SK-N-SH (cell line): ENCODE measurements around the gene EMP2. TPM values are rescaled to one million over a fixed set of nuclear protein-coding genes. Genes with fewer than 3 reads are reported as not detected.

Experiments used
- CTCF ChIA-PET: fragments of 300-600, 350-600 bp; formaldehyde crosslinking; extraction: SDS; loops from one replicate; lab custom pipeline; 2021; lab: Yijun Ruan, JAX
- POLR2A ChIA-PET: fragments of 350-600 bp; sonication (Branson Sonifier 250); formaldehyde crosslinking; extraction: SDS; loops from one replicate; lab custom pipeline; 2020; ENCODE audit warnings: antibody characterized with exemption, inconsistent platforms; lab: Yijun Ruan, JAX
- DNase-seq: peaks from one replicate; pipeline ENCODE4 v3.0.0; 2012
- H2AFZ ChIP-seq: fragments of 200-600 bp; sonication (generic); 2 replicates; pipeline ENCODE4 v1.8.1; 2016; ENCODE audit warnings: antibody characterized with exemption, mild to moderate bottlenecking, low read depth
- H3F3A ChIP-seq: fragments of 200-600 bp; sonication (generic); replicated peaks from 2 replicates; pipeline ENCODE3; 2016; ENCODE audit warnings: antibody characterized with exemption, mild to moderate bottlenecking; ENCODE audit not compliant: insufficient read depth
- H3K27ac ChIP-seq, 2 experiments: fragments of 200-500 bp in 1 of 2; fragments of 200-600 bp in 1 of 2; sonication (Bioruptor generic) in 1 of 2; sonication (generic), shearing (Covaris generic) in 1 of 2; 2 replicates each; pipeline versions ENCODE4 v1.5.1 to v1.6.1; 2014 to 2016; ENCODE audit warnings: low read depth in 2 of 2, inconsistent platforms in 1 of 2, low read length in 1 of 2, mild to moderate bottlenecking in 1 of 2, mixed read lengths in 1 of 2
- H3K27me3 ChIP-seq: fragments of 200-600 bp; sonication (generic), shearing (Covaris generic); 2 replicates; pipeline ENCODE4 v1.6.1; 2016; ENCODE audit warnings: mixed run types; ENCODE audit not compliant: insufficient read depth
- H3K36me3 ChIP-seq, 2 experiments: fragments of 200-500 bp in 1 of 2; fragments of 200-600 bp in 1 of 2; sonication (Bioruptor generic) in 1 of 2; sonication (generic) in 1 of 2; replicated peaks in 1 of 2; 2 replicates each; pipeline versions ENCODE3 to v1.5.1; 2014 to 2016; ENCODE audit warnings: low read length in 1 of 2, mild to moderate bottlenecking in 1 of 2; ENCODE audit not compliant: insufficient read depth in 2 of 2, control insufficient read depth in 1 of 2
- H3K4me1 ChIP-seq, 2 experiments: fragments of 200-500 bp in 1 of 2; fragments of 200-600 bp in 1 of 2; sonication (Bioruptor generic) in 1 of 2; sonication (generic), shearing (Covaris generic) in 1 of 2; 2 replicates each; pipeline versions ENCODE4 v1.5.1 to v1.6.1; 2014 to 2016; ENCODE audit warnings: low read depth in 1 of 2, low read length in 1 of 2, mixed run types in 1 of 2; ENCODE audit not compliant: insufficient read depth in 2 of 2, control insufficient read depth in 1 of 2
- H3K4me2 ChIP-seq: fragments of 200-600 bp; sonication (generic), shearing (Covaris generic); 2 replicates; pipeline ENCODE4 v1.6.1; 2017; ENCODE audit warnings: mixed run types
- H3K4me3 ChIP-seq, 2 experiments: fragments of 200-500 bp in 1 of 2; fragments of 200-600 bp in 1 of 2; sonication (Bioruptor generic) in 1 of 2; sonication (generic), shearing (Covaris generic) in 1 of 2; 2 replicates each; pipeline versions ENCODE4 v1.5.1 to v1.8.1; 2014 to 2016; ENCODE audit warnings: low read depth in 2 of 2, inconsistent platforms in 1 of 2, low read length in 1 of 2, mild to moderate bottlenecking in 1 of 2, mixed read lengths in 1 of 2, moderate library complexity in 1 of 2
- H3K79me2 ChIP-seq: fragments of 200-600 bp; sonication (generic); 2 replicates; pipeline ENCODE4 v1.8.1; 2017; ENCODE audit warnings: mild to moderate bottlenecking; ENCODE audit not compliant: insufficient read depth
- H3K9ac ChIP-seq: fragments of 200-600 bp; sonication (generic); 2 replicates; pipeline ENCODE4 v1.6.1; 2017; ENCODE audit warnings: mixed run types
- H3K9me2 ChIP-seq: fragments of 200-600 bp; sonication (generic); 2 replicates; pipeline ENCODE4 v1.6.1; 2017; ENCODE audit warnings: mixed run types
- H3K9me3 ChIP-seq: fragments of 200-600 bp; sonication (generic); 2 replicates; pipeline ENCODE4 v1.6.1; 2017; ENCODE audit warnings: mixed run types, mild to moderate bottlenecking, moderate library complexity
- H4K20me1 ChIP-seq: fragments of 200-600 bp; sonication (generic); 2 replicates; pipeline ENCODE4 v1.6.1; 2017; ENCODE audit warnings: mild to moderate bottlenecking, mixed run types; ENCODE audit not compliant: insufficient read depth
- ELF1 ChIP-seq: IDR thresholded peaks from 2 replicates; pipeline ENCODE4 v1.4.0; 2012
- EP300 ChIP-seq, 2 experiments: IDR thresholded peaks; 2 replicates each; pipeline versions ENCODE4 v1.4.0 to v1.6.1; 2012; ENCODE audit warnings: borderline replicate concordance in 1 of 2, low read depth in 1 of 2, low read length in 1 of 2
- FOXJ3 ChIP-seq: sonication (generic); formaldehyde crosslinking; IDR thresholded peaks from 2 replicates; pipeline ENCODE4 v1.5.1; 2020; ENCODE audit warnings: mild to moderate bottlenecking, missing genetic modification reagents
- GATA2 ChIP-seq: sonication (generic); formaldehyde crosslinking; IDR thresholded peaks from 2 replicates; pipeline ENCODE4 v1.5.0; 2020; ENCODE audit warnings: mild to moderate bottlenecking, missing genetic modification reagents
- MEF2A ChIP-seq: IDR thresholded peaks from 2 replicates; pipeline ENCODE4 v1.4.0; 2012; ENCODE audit warnings: low read depth, borderline replicate concordance
- MXI1 ChIP-seq: IDR thresholded peaks from 2 replicates; pipeline ENCODE4 v1.6.1; 2012; ENCODE audit warnings: mild to moderate bottlenecking, low read depth, low read length, improper control_type of control experiment
- NFIC ChIP-seq: IDR thresholded peaks from 2 replicates; pipeline ENCODE4 v1.4.0; 2012; ENCODE audit warnings: borderline replicate concordance
- PBX3 ChIP-seq: IDR thresholded peaks from 2 replicates; pipeline ENCODE4; 2012
- POLR2AphosphoS5 ChIP-seq: IDR thresholded peaks from 2 replicates; pipeline ENCODE4 v1.6.1; 2012; ENCODE audit warnings: low read depth, low read length
- RAD21 ChIP-seq: IDR thresholded peaks from 2 replicates; pipeline ENCODE4 v1.6.1; 2012; ENCODE audit warnings: mild to moderate bottlenecking, low read length
- RCOR1 ChIP-seq: fragments of 150-350 bp; IDR thresholded peaks from 2 replicates; pipeline ENCODE4 v1.6.1; 2017; ENCODE audit warnings: antibody characterized with exemption, low read length
- RFX5 ChIP-seq: IDR thresholded peaks from 2 replicates; pipeline ENCODE4 v1.6.1; 2012; ENCODE audit warnings: mild to moderate bottlenecking, improper control_type of control experiment, low read length
- RXRA ChIP-seq: IDR thresholded peaks from 2 replicates; pipeline ENCODE4 v1.4.0; 2012; ENCODE audit warnings: low read depth, mild to moderate bottlenecking, borderline replicate concordance
- SMC3 ChIP-seq: IDR thresholded peaks from 2 replicates; pipeline ENCODE4 v1.6.1; 2012; ENCODE audit warnings: low read depth, low read length, improper control_type of control experiment
- TCF12 ChIP-seq: IDR thresholded peaks from 2 replicates; pipeline ENCODE4 v1.4.0; 2012
- TEAD4 ChIP-seq: IDR thresholded peaks from 2 replicates; pipeline ENCODE4 v1.4.0; 2012; ENCODE audit warnings: mild to moderate bottlenecking, borderline replicate concordance; ENCODE audit not compliant: insufficient read depth
- YY1 ChIP-seq: IDR thresholded peaks from 2 replicates; pipeline ENCODE4 v1.4.0; 2012; ENCODE audit warnings: low read depth, mild to moderate bottlenecking
- WGBS: methylation state at CpG from one replicate; pipeline ENCODE4 v1.1.6; 2017; ENCODE audit warnings: low lambda C conversion rate; 5-methylcytosine and 5-hydroxymethylcytosine counted together
- polyA plus RNA-seq, 3 experiments: library from polyadenylated mRNA; depleted of rRNA; stranded (reverse); fragments of >200 nt; gene quantifications; 2 replicates each; pipeline ENCODE4 v1.2.3, GENCODE V29; 2012
- TF ChIP-seq, protein P1 (sequence below): fragments of 150-350 bp; IDR thresholded peaks from 2 replicates; pipeline ENCODE4 v1.6.1; 2017; ENCODE audit warnings: antibody characterized with exemption, low read length, low read depth, borderline replicate concordance
- TF ChIP-seq, protein P2 (sequence below): IDR thresholded peaks from 2 replicates; pipeline ENCODE4 v1.6.1; 2012; ENCODE audit warnings: mild to moderate bottlenecking, low read depth, low read length, moderate library complexity
- TF ChIP-seq, protein P3 (sequence below): IDR thresholded peaks from 2 replicates; pipeline ENCODE4 v1.4.0; 2012; ENCODE audit warnings: low read depth

The EMP2 gene
- polyA plus RNA-seq, 1 of the 3 experiments (the other 2 are of a cell fraction), result 4.3 TPM

- Histone ChIP-seq H3K9me2 (no peaks in the 10 kb centered on the region), H3K27me3 (no peaks in the 10 kb centered on the region), H3K9ac (no peak overlapping the region), H3K36me3 (no peaks in the 10 kb centered on the region), H3K4me1 (peaks cover 8 to 37% of the 10 kb centered on the region in 2 experiments; a peak in 2 of 4 replicates), H3K4me3 (no peak overlapping the region), H3K79me2 (no peaks in the 10 kb centered on the region), H2AFZ (no peak overlapping the region), H3K27ac (no peak overlapping the region), H4K20me1 (no peaks in the 10 kb centered on the region), H3K4me2 (no peak overlapping the region), H3F3A (no peaks in the 10 kb centered on the region), H3K9me3 (no peaks in the 10 kb centered on the region)
- CTCF ChIA-PET, result interaction anchor here (1.8 kb wide), 1 partner anchor 12 kb away, joined by 4 read pairs; no protein-coding TSS in a partner anchor
- 74% methylated on average over 6 of the region's 6 CpGs for WGBS
- POLR2A ChIA-PET, result interaction anchor here (1.0 kb wide), 1 partner anchor 25 kb away, joined by 3 read pairs; no protein-coding TSS in a partner anchor
- TF ChIP-seq POLR2AphosphoS5 (no peak), RFX5 (no peak), TEAD4 (no peak), SMC3 (no peak), RAD21 (no peak), FOXJ3 (CRISPR knock-in tag) (no peak), RXRA (no peak), YY1 (no peak), ELF1 (no peak), EP300 (IDR thresholded peaks at IDR 0.05; ENCODE audit: borderline replicate concordance in 1 of 2, low read depth in 1 of 2, low read length in 1 of 2) (no peak)
- TF ChIP-seq, protein P1, sequence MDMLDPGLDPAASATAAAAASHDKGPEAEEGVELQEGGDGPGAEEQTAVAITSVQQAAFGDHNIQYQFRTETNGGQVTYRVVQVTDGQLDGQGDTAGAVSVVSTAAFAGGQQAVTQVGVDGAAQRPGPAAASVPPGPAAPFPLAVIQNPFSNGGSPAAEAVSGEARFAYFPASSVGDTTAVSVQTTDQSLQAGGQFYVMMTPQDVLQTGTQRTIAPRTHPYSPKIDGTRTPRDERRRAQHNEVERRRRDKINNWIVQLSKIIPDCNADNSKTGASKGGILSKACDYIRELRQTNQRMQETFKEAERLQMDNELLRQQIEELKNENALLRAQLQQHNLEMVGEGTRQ, result no peak
- TF ChIP-seq, protein P2, sequence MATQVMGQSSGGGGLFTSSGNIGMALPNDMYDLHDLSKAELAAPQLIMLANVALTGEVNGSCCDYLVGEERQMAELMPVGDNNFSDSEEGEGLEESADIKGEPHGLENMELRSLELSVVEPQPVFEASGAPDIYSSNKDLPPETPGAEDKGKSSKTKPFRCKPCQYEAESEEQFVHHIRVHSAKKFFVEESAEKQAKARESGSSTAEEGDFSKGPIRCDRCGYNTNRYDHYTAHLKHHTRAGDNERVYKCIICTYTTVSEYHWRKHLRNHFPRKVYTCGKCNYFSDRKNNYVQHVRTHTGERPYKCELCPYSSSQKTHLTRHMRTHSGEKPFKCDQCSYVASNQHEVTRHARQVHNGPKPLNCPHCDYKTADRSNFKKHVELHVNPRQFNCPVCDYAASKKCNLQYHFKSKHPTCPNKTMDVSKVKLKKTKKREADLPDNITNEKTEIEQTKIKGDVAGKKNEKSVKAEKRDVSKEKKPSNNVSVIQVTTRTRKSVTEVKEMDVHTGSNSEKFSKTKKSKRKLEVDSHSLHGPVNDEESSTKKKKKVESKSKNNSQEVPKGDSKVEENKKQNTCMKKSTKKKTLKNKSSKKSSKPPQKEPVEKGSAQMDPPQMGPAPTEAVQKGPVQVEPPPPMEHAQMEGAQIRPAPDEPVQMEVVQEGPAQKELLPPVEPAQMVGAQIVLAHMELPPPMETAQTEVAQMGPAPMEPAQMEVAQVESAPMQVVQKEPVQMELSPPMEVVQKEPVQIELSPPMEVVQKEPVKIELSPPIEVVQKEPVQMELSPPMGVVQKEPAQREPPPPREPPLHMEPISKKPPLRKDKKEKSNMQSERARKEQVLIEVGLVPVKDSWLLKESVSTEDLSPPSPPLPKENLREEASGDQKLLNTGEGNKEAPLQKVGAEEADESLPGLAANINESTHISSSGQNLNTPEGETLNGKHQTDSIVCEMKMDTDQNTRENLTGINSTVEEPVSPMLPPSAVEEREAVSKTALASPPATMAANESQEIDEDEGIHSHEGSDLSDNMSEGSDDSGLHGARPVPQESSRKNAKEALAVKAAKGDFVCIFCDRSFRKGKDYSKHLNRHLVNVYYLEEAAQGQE, result no peak
- no peak for DNase-seq
Measured at GRCh38 chr16:10620120-10620519, 39.7 kb upstream of the EMP2 start.

GRCh38 chr16:10619271-10619849 is 39.0 kb upstream of the EMP2 start:
- Histone ChIP-seq H3F3A (no peaks in the 10 kb centered on the region), H3K9ac (no peak overlapping the region), H2AFZ (no peak overlapping the region), H3K27me3 (no peaks in the 10 kb centered on the region), H3K9me3 (no peaks in the 10 kb centered on the region), H3K79me2 (no peaks in the 10 kb centered on the region), H3K36me3 (no peaks in the 10 kb centered on the region), H3K4me3 (no peak overlapping the region), H4K20me1 (no peaks in the 10 kb centered on the region), H3K9me2 (no peaks in the 10 kb centered on the region), H3K4me2 (no peak overlapping the region), H3K4me1 (peaks cover 8 to 37% of the 10 kb centered on the region in 2 experiments; a peak in 2 of 4 replicates), H3K27ac (no peak overlapping the region; a peak in 1 of 4 replicates)
- ChIA-PET POLR2A (interaction anchor here (1.0 kb wide), 2 partner anchors 25 to 125 kb away, joined by 3 read pairs; partner anchors contain the start of gene NUBP1), CTCF (interaction anchor here (0.9 to 1.8 kb wide), 4 partner anchors 10 to 362 kb away, joined by 3 to 5 read pairs (median 4); no protein-coding TSS in a partner anchor)
- WGBS, result 57% methylated on average over 19 of the region's 25 CpGs
- DNase-seq, result peak; percentile 75
- no peak for TF ChIP-seq MEF2A
- TF ChIP-seq EP300 (IDR thresholded peaks at IDR 0.05; ENCODE audit: borderline replicate concordance in 1 of 2, low read depth in 1 of 2, low read length in 1 of 2), result peak in 1 of 2 experiments; percentile 40; a peak in 1 of 4 replicates
- TF ChIP-seq TCF12, result no peak
- TF ChIP-seq MXI1, result no peak
- TF ChIP-seq FOXJ3 (CRISPR knock-in tag), result no peak
- TF ChIP-seq GATA2, result peak; percentile 45
- TF ChIP-seq, protein P3, sequence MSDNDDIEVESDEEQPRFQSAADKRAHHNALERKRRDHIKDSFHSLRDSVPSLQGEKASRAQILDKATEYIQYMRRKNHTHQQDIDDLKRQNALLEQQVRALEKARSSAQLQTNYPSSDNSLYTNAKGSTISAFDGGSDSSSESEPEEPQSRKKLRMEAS, result no peak
- TF ChIP-seq NFIC, result no peak
- TF ChIP-seq RCOR1, result peak; percentile 54; the same call in 1 of the 2 replicates
- TF ChIP-seq PBX3, result no peak
- no peak for TF ChIP-seq RFX5
